IgD-negative memory B cell (primary cell): ENCODE results near the gene SMAP2. TPM values are rescaled to one million over a fixed set of nuclear protein-coding genes. Genes with fewer than 3 reads are reported as not detected.

Experiments
- H3K27ac Mint-ChIP-seq, 3 donors: one replicate each; pipeline ENCODE4 v1.8.0; 2020 to 2022; ENCODE audit warnings: mild to moderate bottlenecking in 3 of 3, mixed read lengths in 3 of 3, moderate library complexity in 1 of 3
- H3K27me3 Mint-ChIP-seq: one replicate; pipeline ENCODE4 v1.8.0; 2021; ENCODE audit warnings: mixed read lengths
- H3K36me3 Mint-ChIP-seq: one replicate; pipeline ENCODE4 v1.8.0; 2020; ENCODE audit warnings: mild to moderate bottlenecking, mixed read lengths
- H3K4me1 Mint-ChIP-seq, 3 donors: one replicate each; pipeline ENCODE4 v1.8.0; 2020 to 2022; ENCODE audit warnings: mixed read lengths in 3 of 3, mild to moderate bottlenecking in 1 of 3
- H3K4me3 Mint-ChIP-seq, 4 donors: one replicate each; pipeline ENCODE4 v1.8.0; 2020 to 2022; ENCODE audit warnings: mild to moderate bottlenecking in 4 of 4, mixed read lengths in 4 of 4, moderate library complexity in 3 of 4
- H3K9me3 Mint-ChIP-seq, 3 donors: one replicate each; pipeline ENCODE4 v1.8.0; 2020 to 2021; ENCODE audit warnings: mixed read lengths in 3 of 3, mild to moderate bottlenecking in 1 of 3
- polyA plus RNA-seq: library from polyadenylated mRNA; unstranded; fragments of 300-500 nt; fragmentation: Illumina TruSeq; gene quantifications from one replicate; pipeline ENCODE4 v1.2.3, GENCODE V29; 2021

The SMAP2 gene
- polyA plus RNA-seq, 1 donor from 2014 or later, result 624 TPM

GRCh38 chr1:40390857-40391256 is 17.3 kb downstream of the SMAP2 start:
- Mint-ChIP-seq H3K9me3 (no peaks in the 10 kb centered on the region), H3K27ac (peak overlapping the region; percentile 89 to 97 (median 94)), H3K27me3 (peaks cover 2% of the 10 kb centered on the region), H3K36me3 (peaks cover 11% of the 10 kb centered on the region), H3K4me3 (peak overlapping the region; percentile 71 to 85 (median 76)), H3K4me1 (peaks cover 63 to 82% (median 70%) of the 10 kb centered on the region in 3 donors)

- Mint-ChIP-seq H3K27ac (peak overlapping the region; percentile 89 to 97 (median 94)), H3K9me3 (no peaks in the 10 kb centered on the region), H3K27me3 (no peaks in the 10 kb centered on the region), H3K4me1 (peaks cover 60 to 81% (median 69%) of the 10 kb centered on the region in 3 donors), H3K4me3 (peak overlapping the region; percentile 71 to 85 (median 76)), H3K36me3 (peaks cover 9% of the 10 kb centered on the region)
Measured at GRCh38 chr1:40391688-40392145, 18.2 kb downstream of the SMAP2 start.

GRCh38 chr1:40392221-40392620 is 18.7 kb downstream of the SMAP2 start:
- H3K27me3 Mint-ChIP-seq, result no peaks in the 10 kb centered on the region
- peak overlapping the region; percentile 89 to 97 (median 94) for H3K27ac Mint-ChIP-seq
- peak overlapping the region; percentile 71 to 85 (median 76) for H3K4me3 Mint-ChIP-seq
- H3K4me1 Mint-ChIP-seq, result peaks cover 65 to 83% (median 73%) of the 10 kb centered on the region in 3 donors
- peaks cover 9% of the 10 kb centered on the region for H3K36me3 Mint-ChIP-seq
- H3K9me3 Mint-ChIP-seq, result no peaks in the 10 kb centered on the region

GRCh38 chr1:40393173-40393572 is 19.6 kb downstream of the SMAP2 start:
- peak overlapping the region; percentile 66 to 83 (median 73) for H3K4me3 Mint-ChIP-seq
- H3K27ac Mint-ChIP-seq, result peak overlapping the region; percentile 89 to 97 (median 94)
- H3K36me3 Mint-ChIP-seq, result peaks cover 9% of the 10 kb centered on the region
- H3K9me3 Mint-ChIP-seq, result no peaks in the 10 kb centered on the region
- no peaks in the 10 kb centered on the region for H3K27me3 Mint-ChIP-seq
- peaks cover 72 to 88% (median 76%) of the 10 kb centered on the region in 3 donors for H3K4me1 Mint-ChIP-seq

GRCh38 chr1:40394491-40395172 is 21.1 kb downstream of the SMAP2 start:
- peaks cover 6% of the 10 kb centered on the region for H3K36me3 Mint-ChIP-seq
- H3K9me3 Mint-ChIP-seq, result no peaks in the 10 kb centered on the region
- peak overlapping the region; percentile 89 to 97 (median 91) for H3K27ac Mint-ChIP-seq
- H3K4me3 Mint-ChIP-seq, result peak overlapping the region; percentile 38 to 94 (median 62)
- H3K27me3 Mint-ChIP-seq, result no peaks in the 10 kb centered on the region
- peaks cover 61 to 82% (median 71%) of the 10 kb centered on the region in 3 donors for H3K4me1 Mint-ChIP-seq

GRCh38 chr1:40395190-40396175 is 22.0 kb downstream of the SMAP2 start:
- Mint-ChIP-seq H3K27ac (peak overlapping the region; percentile 89 to 97 (median 91)), H3K36me3 (peaks cover 12% of the 10 kb centered on the region), H3K4me3 (peak overlapping the region in 3 of 4 donors; percentile 48 to 94 (median 75)), H3K27me3 (no peaks in the 10 kb centered on the region), H3K4me1 (peaks cover 64 to 83% (median 71%) of the 10 kb centered on the region in 3 donors), H3K9me3 (no peaks in the 10 kb centered on the region)

GRCh38 chr1:40396420-40396819 is 22.9 kb downstream of the SMAP2 start:
- Mint-ChIP-seq H3K36me3 (peaks cover 13% of the 10 kb centered on the region), H3K27me3 (no peaks in the 10 kb centered on the region), H3K27ac (peak overlapping the region; percentile 84 to 93 (median 89)), H3K4me1 (peaks cover 63 to 81% (median 67%) of the 10 kb centered on the region in 3 donors), H3K9me3 (no peaks in the 10 kb centered on the region), H3K4me3 (peak overlapping the region; percentile 62 to 79 (median 66))

GRCh38 chr1:40397258-40397657 is 23.7 kb downstream of the SMAP2 start:
- Mint-ChIP-seq H3K9me3 (no peaks in the 10 kb centered on the region), H3K4me1 (peaks cover 62 to 82% (median 67%) of the 10 kb centered on the region in 3 donors), H3K4me3 (peak overlapping the region; percentile 62 to 79 (median 66)), H3K27ac (peak overlapping the region; percentile 84 to 93 (median 89)), H3K36me3 (peaks cover 14% of the 10 kb centered on the region), H3K27me3 (no peaks in the 10 kb centered on the region)

GRCh38 chr1:40399984-40400704 is 26.6 kb downstream of the SMAP2 start:
- peaks cover 60 to 77% (median 69%) of the 10 kb centered on the region in 3 donors for H3K4me1 Mint-ChIP-seq
- no peaks in the 10 kb centered on the region for H3K27me3 Mint-ChIP-seq
- H3K4me3 Mint-ChIP-seq, result peak overlapping the region; percentile 48 to 86 (median 83)
- peak overlapping the region; percentile 39 to 96 (median 61) for H3K27ac Mint-ChIP-seq
- H3K9me3 Mint-ChIP-seq, result no peaks in the 10 kb centered on the region
- peaks cover 9% of the 10 kb centered on the region for H3K36me3 Mint-ChIP-seq

- Mint-ChIP-seq H3K27me3 (no peaks in the 10 kb centered on the region), H3K9me3 (no peaks in the 10 kb centered on the region), H3K4me1 (peaks cover 53 to 73% (median 67%) of the 10 kb centered on the region in 3 donors), H3K27ac (peak overlapping the region; percentile 61 to 96 (median 96)), H3K36me3 (peaks cover 9% of the 10 kb centered on the region), H3K4me3 (peak overlapping the region; percentile 48 to 86 (median 83))
Measured at GRCh38 chr1:40401473-40402201, 28.1 kb downstream of the SMAP2 start.

- Mint-ChIP-seq H3K36me3 (peaks cover 8% of the 10 kb centered on the region), H3K9me3 (no peaks in the 10 kb centered on the region), H3K27ac (peak overlapping the region; percentile 54 to 96 (median 95)), H3K4me3 (peak overlapping the region; percentile 13 to 92 (median 52)), H3K27me3 (no peaks in the 10 kb centered on the region), H3K4me1 (peaks cover 41 to 50% (median 47%) of the 10 kb centered on the region in 3 donors)
Measured at GRCh38 chr1:40404670-40405462, 31.3 kb downstream of the SMAP2 start.

GRCh38 chr1:40405812-40406211 is 32.3 kb downstream of the SMAP2 start:
- no peaks in the 10 kb centered on the region for H3K27me3 Mint-ChIP-seq
- H3K4me3 Mint-ChIP-seq, result no peak overlapping the region
- no peaks in the 10 kb centered on the region for H3K9me3 Mint-ChIP-seq
- H3K4me1 Mint-ChIP-seq, result peaks cover 33 to 41% (median 40%) of the 10 kb centered on the region in 3 donors
- H3K36me3 Mint-ChIP-seq, result peaks cover 4% of the 10 kb centered on the region
- H3K27ac Mint-ChIP-seq, result peak overlapping the region; percentile 9 to 62 (median 54)

GRCh38 chr1:40407453-40407852 is 33.9 kb downstream of the SMAP2 start:
- no peak overlapping the region for H3K27ac Mint-ChIP-seq
- H3K4me3 Mint-ChIP-seq, result no peak overlapping the region
- no peaks in the 10 kb centered on the region for H3K36me3 Mint-ChIP-seq
- no peaks in the 10 kb centered on the region for H3K9me3 Mint-ChIP-seq
- no peaks in the 10 kb centered on the region for H3K27me3 Mint-ChIP-seq
- H3K4me1 Mint-ChIP-seq, result peaks cover 22 to 29% (median 27%) of the 10 kb centered on the region in 3 donors
